Choroid plexus epithelial cell (primary cell): ENCODE data around the gene ZMIZ1.
A peak's percentile ranks its signal among the peaks of the same experiment; 100 is the strongest.

Experiments
- DNase-seq: peaks from one replicate; pipeline ENCODE4 v3.0.0-alpha.2; 2010; ENCODE audit warnings: low read depth
- H3K4me3 ChIP-seq: 2 replicates; pipeline ENCODE4 v1.5.1; 2011; ENCODE audit warnings: low read depth, mild to moderate bottlenecking, control low read depth, low read length, moderate library complexity
- TF ChIP-seq, protein P1 (sequence below): conservative IDR thresholded peaks from 2 replicates; pipeline ENCODE4 v1.5.1; 2011; ENCODE audit warnings: low read depth, mild to moderate bottlenecking, control low read depth, inconsistent platforms, low read length, moderate library complexity

Gene ZMIZ1

DNA sequence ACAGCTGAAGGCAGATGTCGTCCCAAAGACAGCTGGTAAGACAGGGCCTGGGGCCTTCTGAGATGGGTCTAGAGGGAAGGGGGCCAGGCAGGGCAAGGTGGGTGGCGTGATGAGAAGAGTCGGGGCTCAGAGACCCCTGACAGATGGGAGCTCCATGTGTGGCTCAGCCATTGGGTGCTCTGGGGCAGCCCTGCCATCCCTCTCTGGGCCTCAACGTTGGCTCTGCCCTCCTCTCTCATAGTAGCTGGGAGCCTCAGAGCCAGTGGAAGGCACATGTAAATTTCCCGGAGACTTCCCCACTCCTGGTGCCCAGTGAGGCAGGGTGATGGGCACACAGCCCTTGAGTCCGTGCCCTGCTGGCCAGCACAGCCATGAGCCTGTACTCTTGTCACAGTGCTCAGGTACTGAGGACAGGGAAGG, 280.3 kb downstream of the ZMIZ1 start:
- peak overlapping the region; percentile 76 for H3K4me3 ChIP-seq
- TF ChIP-seq, protein P1, sequence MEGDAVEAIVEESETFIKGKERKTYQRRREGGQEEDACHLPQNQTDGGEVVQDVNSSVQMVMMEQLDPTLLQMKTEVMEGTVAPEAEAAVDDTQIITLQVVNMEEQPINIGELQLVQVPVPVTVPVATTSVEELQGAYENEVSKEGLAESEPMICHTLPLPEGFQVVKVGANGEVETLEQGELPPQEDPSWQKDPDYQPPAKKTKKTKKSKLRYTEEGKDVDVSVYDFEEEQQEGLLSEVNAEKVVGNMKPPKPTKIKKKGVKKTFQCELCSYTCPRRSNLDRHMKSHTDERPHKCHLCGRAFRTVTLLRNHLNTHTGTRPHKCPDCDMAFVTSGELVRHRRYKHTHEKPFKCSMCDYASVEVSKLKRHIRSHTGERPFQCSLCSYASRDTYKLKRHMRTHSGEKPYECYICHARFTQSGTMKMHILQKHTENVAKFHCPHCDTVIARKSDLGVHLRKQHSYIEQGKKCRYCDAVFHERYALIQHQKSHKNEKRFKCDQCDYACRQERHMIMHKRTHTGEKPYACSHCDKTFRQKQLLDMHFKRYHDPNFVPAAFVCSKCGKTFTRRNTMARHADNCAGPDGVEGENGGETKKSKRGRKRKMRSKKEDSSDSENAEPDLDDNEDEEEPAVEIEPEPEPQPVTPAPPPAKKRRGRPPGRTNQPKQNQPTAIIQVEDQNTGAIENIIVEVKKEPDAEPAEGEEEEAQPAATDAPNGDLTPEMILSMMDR, result no peak
- no peak for DNase-seq

DNA sequence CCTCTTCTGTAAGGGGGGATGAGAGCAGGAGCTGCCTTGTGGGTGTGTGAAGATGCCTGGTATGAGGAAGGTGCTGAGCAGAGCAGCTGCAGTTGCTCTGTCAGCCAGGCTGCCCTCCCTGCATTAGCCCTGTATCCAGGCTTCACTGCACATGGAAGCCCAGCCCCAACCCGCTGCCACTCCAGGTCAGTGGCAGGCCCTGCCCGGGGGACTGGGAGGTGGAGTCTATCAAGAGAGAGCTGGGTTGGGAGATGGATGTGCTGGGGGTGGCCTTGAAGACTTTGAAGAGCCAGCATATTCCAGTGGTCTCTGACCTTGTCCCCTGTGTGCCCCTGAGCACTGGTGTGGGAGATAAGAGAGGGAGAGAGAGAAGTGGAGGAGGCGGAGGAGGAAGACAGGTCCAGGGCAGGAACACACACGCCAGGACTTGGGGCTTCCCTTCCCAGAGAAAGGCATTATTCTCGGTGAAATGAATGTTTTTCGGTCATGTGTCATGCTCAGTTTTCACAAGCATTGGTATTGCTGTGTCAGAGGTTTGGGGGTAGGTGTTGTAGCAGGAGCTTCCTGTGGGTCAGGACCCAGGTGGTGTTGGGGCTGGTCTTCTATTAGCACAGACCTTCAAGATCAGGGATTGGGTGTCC, 281.1 kb downstream of the ZMIZ1 start:
- H3K4me3 ChIP-seq, result no peak overlapping the region
- TF ChIP-seq, protein P1, result no peak
- no peak for DNase-seq

DNA sequence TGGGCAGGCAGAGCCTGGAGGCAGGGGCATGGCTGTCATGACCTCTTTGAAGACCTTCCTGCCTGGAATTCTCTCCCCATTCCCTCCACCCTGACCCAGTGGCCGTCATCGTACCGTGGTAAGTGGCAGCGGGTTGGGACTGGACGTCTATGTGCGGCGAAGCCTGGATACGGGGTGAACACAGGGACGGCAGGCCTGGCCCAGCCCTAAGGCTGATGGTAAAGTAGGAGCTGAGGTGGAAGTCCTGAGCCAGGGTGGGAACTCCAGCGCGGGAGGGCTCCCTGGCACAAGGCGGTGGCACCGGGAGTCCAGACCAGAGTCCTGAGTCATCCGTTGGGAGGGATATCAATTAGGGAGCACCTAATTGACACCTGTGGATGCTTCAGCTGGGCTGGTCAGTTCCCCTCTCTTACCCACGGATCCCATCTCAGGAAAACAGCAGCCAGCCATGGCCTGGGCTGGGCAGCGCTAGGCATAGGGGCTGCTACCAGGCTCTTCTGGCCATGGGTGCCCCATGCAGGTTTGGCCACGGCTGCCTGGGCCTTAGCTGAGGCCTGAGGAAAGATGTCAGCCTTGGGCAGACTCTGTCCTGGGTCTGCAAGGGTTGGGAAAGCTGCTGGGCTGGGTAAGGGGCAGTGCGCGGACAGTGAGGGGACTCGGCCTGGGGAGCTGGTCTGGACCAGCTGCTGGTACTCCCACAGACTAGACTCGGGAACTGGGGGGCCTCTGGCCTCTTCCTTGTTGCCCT, 281.8 kb downstream of the ZMIZ1 start:
- DNase-seq, result no peak
- no peak overlapping the region for H3K4me3 ChIP-seq
- TF ChIP-seq, protein P1, result no peak

DNA sequence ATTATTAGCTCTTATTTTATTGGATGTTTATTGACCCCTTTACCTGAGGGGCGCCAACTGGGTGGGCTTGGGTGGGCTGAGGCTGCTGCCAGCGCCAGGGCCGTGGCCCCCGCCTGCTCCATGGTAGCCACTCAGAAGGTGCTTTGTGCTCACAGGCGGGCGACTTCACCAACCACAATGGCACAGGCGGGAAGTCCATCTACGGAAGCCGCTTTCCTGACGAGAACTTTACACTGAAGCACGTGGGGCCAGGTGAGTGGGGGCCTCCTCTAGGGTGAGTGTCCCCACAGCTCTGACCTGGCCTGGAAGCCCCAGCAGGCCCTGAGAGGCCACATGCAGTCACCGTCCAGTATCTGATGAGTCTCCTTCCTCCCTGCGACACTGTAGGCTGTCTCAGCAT, 282.6 kb downstream of the ZMIZ1 start:
- TF ChIP-seq, protein P1, result no peak
- no peak overlapping the region for H3K4me3 ChIP-seq
- no peak for DNase-seq

DNA sequence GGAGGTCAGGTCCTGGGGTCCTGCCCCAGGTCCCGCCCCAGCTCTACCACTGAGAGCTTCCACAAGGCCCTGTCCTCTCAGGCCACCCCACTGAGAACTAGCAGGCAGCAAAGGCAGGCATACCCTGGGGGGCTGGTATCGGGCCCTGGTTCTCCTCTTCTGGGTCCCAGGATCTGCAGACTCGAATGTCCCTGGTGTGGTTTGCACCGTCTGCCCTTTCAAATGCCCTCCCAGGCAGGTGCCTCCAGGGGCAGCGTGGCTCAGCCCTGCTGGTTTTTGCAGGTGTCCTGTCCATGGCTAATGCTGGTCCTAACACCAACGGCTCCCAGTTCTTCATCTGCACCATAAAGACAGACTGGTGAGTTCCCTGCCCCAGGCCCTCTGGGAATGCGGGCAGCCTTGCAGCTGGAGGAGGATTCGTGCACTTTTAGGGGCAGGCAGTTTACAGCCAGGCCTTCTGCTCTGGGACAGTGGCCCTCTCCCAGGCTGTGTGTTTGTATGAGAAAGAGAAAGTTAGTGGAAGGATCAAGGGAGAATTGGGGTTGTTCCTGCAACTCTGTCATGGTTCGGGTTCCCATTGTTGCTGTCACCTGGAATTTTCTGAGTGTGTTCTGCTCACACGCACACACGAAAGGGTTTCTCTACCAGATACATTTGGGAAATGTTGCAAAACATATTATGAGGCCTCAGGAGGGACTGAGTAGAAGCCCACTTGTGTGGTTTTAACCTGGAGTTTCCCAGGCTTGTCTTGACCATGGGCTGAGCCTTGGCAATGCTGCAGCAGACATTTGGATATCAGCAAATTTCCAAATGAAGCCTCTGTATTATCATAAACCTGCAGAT, 283.5 kb downstream of the ZMIZ1 start:
- H3K4me3 ChIP-seq, result no peak overlapping the region
- DNase-seq, result no peak

DNA sequence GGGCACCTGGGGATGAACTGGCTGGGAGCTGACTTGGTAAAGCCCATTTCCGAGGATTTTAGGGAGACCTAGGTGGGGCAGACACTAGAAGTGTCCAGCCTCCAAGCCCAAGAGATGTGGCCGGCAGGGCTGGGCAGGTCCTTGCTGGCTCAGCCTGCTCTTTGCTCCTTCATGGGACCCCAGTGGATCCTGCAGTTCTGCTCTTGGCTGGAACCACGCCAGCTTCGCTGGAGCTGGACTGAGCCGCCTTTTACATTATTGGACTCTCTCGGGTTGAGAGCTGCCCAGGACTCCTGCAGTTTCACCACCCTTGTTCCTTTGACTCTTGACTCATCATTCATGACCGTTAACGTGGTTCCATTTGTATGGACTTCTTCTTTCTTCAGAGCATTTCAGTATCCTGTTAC, 284.2 kb downstream of the ZMIZ1 start:
- DNase-seq, result no peak

More for the DNA sequence above, 283.5 kb downstream of the ZMIZ1 start:
- TF ChIP-seq, protein P1, result no peak

More for the DNA sequence above, 284.2 kb downstream of the ZMIZ1 start:
- TF ChIP-seq, protein P1, result no peak
- no peak overlapping the region for H3K4me3 ChIP-seq
